HFFc6 (cell line): ENCODE results near the gene TNS2. TPM values are rescaled to one million over a fixed set of nuclear protein-coding genes. Genes with fewer than 3 reads are reported as not detected.

Source experiments
- DNase-seq: peaks from one replicate; pipeline ENCODE4 v3.0.0-alpha.2; 2018
- H3K27ac Mint-ChIP-seq: 2 replicates; pipeline ENCODE4 v1.8.0; 2020; ENCODE audit warnings: mild to moderate bottlenecking, mixed read lengths
- H3K27me3 Mint-ChIP-seq: 2 replicates; pipeline ENCODE4 v1.8.0; 2021; ENCODE audit warnings: mild to moderate bottlenecking, moderate library complexity, mixed read lengths; ENCODE audit not compliant: insufficient read depth
- H3K36me3 Mint-ChIP-seq: 2 replicates; pipeline ENCODE4 v1.8.0; 2021; ENCODE audit warnings: low read depth, mixed read lengths
- H3K4me1 Mint-ChIP-seq: 2 replicates; pipeline ENCODE4 v1.8.0; 2020; ENCODE audit warnings: low read depth, mixed read lengths
- H3K4me3 Mint-ChIP-seq: 2 replicates; pipeline ENCODE4 v1.8.0; 2020; ENCODE audit warnings: mild to moderate bottlenecking, moderate library complexity, mixed read lengths
- H3K9me3 Mint-ChIP-seq: 2 replicates; pipeline ENCODE4 v1.8.0; 2020; ENCODE audit warnings: mild to moderate bottlenecking, mixed read lengths
- long read RNA-seq: library from polyadenylated mRNA; unstranded; transcript quantifications from one replicate; pipeline ENCODE4 v2.0.0, GENCODE V29; 2019
- total RNA-seq, 6 experiments: library from RNA; stranded (reverse); fragmentation: NEBNext Ultra II Directional; extraction: Animal tissue kit (Norgen Biotek cat#: 25700); gene quantifications; 2 replicates in 1 of 6; 3 replicates in 5 of 6; pipeline ENCODE4 v1.2.3, GENCODE V29; 2021
- TF ChIP-seq, protein P1 (sequence below): fragments of 200-600 bp; sonication (generic); IDR thresholded peaks from 2 replicates; pipeline ENCODE4 v1.5.0; 2021; ENCODE audit warnings: antibody characterized with exemption, mild to moderate bottlenecking

TNS2 gene
- total RNA-seq, result 10 to 100 TPM; 44.3 to 69.2 (median 58.9) TPM
- long read RNA-seq, partial matches to known transcripts, result 11 of 12 reads
- long read RNA-seq, other reads (novel, unspliced or antisense), result 1 of 12 reads

DNA sequence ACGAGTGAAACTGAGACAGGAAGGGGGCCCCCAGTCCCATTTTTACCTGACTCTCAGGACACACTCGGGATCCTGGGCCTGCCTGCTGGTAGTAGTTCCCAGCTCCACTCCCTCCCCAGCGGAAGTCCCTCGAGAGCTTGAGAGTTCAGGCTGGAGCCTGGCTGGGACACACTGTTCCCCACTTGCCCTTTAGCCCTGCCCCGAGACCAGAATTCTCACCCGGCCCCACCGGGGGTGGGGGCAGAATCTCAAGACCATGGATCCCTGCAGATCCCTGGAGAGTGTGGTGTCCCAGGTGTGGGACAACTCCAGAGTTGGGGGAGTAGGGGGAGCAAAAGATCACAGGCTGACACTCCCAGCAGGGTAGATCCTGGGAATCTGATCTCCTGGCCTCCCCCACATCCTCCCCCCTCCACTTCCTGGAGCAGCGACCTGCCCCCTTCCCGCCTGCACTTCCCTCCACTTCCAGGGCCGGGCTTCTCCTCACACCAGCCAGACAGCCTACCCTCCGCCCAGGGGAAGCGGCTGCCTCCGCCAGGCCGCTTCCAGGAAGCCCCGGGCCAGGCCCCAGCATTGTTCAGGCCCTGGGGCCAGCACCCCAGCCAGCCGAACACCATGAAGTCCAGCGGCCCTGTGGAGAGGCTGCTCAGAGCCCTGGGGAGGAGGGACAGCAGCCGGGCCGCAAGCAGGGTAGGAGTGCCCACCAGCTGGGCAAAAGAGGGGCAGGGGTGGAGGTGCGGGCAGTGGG, at the start of gene TNS2:
Gene TNS2 (plus strand): TSS at position 495 of the 748 bp plus-strand sequence. CDS start 121 bp downstream, at position 616.
- peaks cover 2% of the 10 kb centered on the region; the same call in 1 of the 2 replicates for H3K36me3 Mint-ChIP-seq
- peaks cover 80% of the 10 kb centered on the region for H3K4me1 Mint-ChIP-seq
- no peaks in the 10 kb centered on the region for H3K9me3 Mint-ChIP-seq
- H3K27ac Mint-ChIP-seq, result peak within 1 kb of the TSS; percentile 97
- peaks cover 4% of the 10 kb centered on the region for H3K27me3 Mint-ChIP-seq
- no peak for DNase-seq
- peak within 1 kb of the TSS; percentile 86 for H3K4me3 Mint-ChIP-seq
- TF ChIP-seq, protein P1, sequence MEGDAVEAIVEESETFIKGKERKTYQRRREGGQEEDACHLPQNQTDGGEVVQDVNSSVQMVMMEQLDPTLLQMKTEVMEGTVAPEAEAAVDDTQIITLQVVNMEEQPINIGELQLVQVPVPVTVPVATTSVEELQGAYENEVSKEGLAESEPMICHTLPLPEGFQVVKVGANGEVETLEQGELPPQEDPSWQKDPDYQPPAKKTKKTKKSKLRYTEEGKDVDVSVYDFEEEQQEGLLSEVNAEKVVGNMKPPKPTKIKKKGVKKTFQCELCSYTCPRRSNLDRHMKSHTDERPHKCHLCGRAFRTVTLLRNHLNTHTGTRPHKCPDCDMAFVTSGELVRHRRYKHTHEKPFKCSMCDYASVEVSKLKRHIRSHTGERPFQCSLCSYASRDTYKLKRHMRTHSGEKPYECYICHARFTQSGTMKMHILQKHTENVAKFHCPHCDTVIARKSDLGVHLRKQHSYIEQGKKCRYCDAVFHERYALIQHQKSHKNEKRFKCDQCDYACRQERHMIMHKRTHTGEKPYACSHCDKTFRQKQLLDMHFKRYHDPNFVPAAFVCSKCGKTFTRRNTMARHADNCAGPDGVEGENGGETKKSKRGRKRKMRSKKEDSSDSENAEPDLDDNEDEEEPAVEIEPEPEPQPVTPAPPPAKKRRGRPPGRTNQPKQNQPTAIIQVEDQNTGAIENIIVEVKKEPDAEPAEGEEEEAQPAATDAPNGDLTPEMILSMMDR, result no peak

DNA sequence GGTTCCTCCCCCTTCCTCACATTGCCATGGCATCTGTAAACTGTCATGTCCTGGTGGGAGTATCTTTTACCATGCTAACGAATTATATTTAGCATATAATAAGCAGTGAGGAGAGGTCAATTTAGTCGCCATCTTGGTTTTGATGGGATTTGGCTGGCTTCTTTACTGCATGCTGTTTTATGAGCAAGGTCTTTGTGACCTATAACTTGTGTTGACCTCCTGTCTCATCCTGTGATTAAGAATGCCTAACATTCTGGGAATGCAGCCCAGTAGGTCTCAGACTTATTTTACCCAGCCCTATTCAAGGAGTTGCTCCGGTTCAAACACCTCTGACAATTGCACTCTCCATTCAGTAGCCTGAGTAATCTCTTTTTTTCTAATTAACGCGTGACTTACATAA, 45.7 kb upstream of the TNS2 start:
- peak overlapping the region; percentile 95 for H3K4me3 Mint-ChIP-seq
- H3K27me3 Mint-ChIP-seq, result peaks cover 2% of the 10 kb centered on the region
- peaks cover 23% of the 10 kb centered on the region for H3K36me3 Mint-ChIP-seq
- H3K27ac Mint-ChIP-seq, result peak overlapping the region; percentile 30
- peaks cover 33% of the 10 kb centered on the region for H3K4me1 Mint-ChIP-seq
- DNase-seq, result no peak
- TF ChIP-seq, protein P1, result no peak
- H3K9me3 Mint-ChIP-seq, result no peaks in the 10 kb centered on the region

- peak overlapping the region; percentile 95 for H3K4me3 Mint-ChIP-seq
- TF ChIP-seq, protein P1, result no peak
These were observed 45.3 kb upstream of the TNS2 start for GRCh38 chr12:53004582-53004981.

GRCh38 chr12:53005215-53005985, 44.5 kb upstream of the TNS2 start:
- DNase-seq, result no peak
- H3K27me3 Mint-ChIP-seq, result peaks cover 2% of the 10 kb centered on the region
- H3K4me1 Mint-ChIP-seq, result peaks cover 41% of the 10 kb centered on the region
- peak overlapping the region; percentile 95 for H3K4me3 Mint-ChIP-seq
- no peaks in the 10 kb centered on the region for H3K9me3 Mint-ChIP-seq
- H3K27ac Mint-ChIP-seq, result peak overlapping the region; percentile 97
- TF ChIP-seq, protein P1, result no peak
- H3K36me3 Mint-ChIP-seq, result peaks cover 30% of the 10 kb centered on the region

More at GRCh38 chr12:53004582-53004981, 45.3 kb upstream of the TNS2 start:
- H3K27ac Mint-ChIP-seq, result peak overlapping the region; percentile 30
- no peaks in the 10 kb centered on the region for H3K9me3 Mint-ChIP-seq
- H3K36me3 Mint-ChIP-seq, result peaks cover 23% of the 10 kb centered on the region
- peaks cover 2% of the 10 kb centered on the region for H3K27me3 Mint-ChIP-seq
- DNase-seq, result no peak
- H3K4me1 Mint-ChIP-seq, result peaks cover 33% of the 10 kb centered on the region

DNA sequence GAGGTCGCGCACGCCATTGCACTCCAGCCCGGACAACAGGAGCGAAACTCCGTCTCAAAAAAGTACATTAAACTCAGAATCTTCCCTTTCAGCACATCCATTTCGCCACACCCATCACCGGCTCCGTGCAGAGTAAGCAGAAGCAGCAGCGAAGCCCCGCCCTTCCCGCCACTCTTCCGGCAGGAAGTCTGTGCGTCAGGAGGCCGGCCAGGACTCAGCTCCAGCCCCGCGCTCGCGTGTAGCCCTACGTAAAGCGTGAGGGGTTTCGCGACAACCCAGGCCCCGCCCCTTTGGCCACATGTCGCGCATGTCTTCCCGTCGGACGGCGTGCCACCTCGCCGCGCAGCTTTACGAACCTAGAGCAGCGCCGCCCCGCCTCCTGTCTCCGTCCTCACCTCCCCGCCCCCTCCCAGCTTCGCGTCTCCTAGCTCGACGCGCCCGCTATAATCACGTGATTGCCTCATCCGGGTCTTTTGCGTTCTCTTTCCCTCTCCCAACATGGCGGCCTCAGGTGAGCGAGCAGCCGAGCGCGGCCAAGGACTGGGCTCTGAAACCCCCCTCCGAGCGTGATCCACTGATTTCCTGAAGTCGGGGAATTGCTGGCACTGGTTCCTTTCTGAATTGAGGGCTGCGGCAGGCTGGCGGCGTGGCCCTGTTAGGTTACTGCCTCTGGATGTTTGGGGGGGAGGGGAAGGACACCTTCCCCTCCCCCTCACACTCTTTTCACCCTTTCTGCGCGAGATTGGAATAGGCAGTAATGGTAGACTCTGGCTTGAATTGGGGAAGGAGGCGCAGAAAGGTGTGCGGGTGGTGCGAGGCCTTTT, 43.7 kb upstream of the TNS2 start, which contains the start of gene EIF4B:
Gene EIF4B (plus strand): TSS at position 471 of the 824 bp plus-strand sequence. CDS start 28 bp downstream, at position 499.
- peak within 1 kb of the TSS; percentile 95 for H3K4me3 Mint-ChIP-seq
- no peaks in the 10 kb centered on the region for H3K9me3 Mint-ChIP-seq
- peaks cover 2% of the 10 kb centered on the region; the same call in 1 of the 2 replicates for H3K27me3 Mint-ChIP-seq
- H3K4me1 Mint-ChIP-seq, result peaks cover 46% of the 10 kb centered on the region
- TF ChIP-seq, protein P1, result no peak
- peak; percentile 99 for DNase-seq
- H3K27ac Mint-ChIP-seq, result peak within 1 kb of the TSS; percentile 97
- H3K36me3 Mint-ChIP-seq, result peaks cover 32% of the 10 kb centered on the region
